Activated gamma-delta T cell (primary cell): ENCODE data around the gene EPHB4.
A peak's percentile ranks its signal among the peaks of the same experiment; 100 is the strongest.
"Not testable (repeated sequence)": the region's sequence is repeated elsewhere in the genome, so short reads cannot be mapped to it uniquely, and the experiment has no call there.

Source experiments
- DNase-seq: peaks from one replicate; lab custom pipeline; 2025; lab: John Stamatoyannopoulos, UW
- total RNA-seq, 2 donors: gene quantifications; one replicate each; lab custom pipeline; 2026; lab: John Stamatoyannopoulos, UW

The EPHB4 gene
- 3.6 to 8.5 reads per million in 2 donors for total RNA-seq

DNA sequence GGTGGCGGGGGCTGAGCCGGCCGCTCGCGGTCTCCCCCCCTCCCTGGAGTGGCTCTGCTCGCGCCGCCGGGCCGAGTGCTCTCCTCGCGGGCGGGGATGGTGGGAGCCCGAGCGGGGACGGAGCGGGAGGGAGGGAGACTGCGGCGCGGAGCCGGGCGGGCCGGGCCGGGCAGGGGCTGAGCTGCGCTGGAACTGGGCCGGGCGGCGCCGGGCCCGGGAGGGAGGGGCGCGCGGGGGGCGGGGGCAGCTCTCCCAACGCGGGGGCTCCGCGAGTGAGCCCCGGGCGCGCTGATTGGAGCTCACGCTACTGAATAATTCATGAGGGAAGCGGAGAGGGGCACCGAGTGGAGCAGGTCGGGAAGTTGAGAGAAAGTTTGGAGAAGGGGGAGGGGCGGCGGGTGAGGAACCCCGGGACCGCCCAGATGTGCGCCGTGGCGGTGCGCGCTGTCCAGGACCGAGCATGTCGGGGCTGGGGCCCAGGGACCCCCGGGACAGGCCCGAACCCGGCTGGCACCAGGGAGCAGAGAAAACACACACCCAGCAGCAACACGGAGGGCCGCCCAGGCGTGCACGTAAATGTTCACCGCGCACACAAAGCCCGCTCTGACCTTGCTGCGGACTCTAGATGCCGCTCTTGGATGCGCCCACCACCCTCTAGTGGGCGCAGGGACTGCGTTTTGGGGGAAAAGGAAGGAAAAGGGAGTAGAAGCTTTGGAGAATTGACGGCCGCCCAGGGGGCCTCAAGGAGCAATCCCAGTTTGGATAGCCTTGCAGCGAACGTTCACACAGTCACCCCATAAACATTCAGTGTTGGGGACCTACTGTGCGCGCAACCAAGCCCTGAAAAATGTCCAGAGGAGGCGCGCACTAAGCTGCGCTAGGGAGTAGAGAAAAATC is at the start of gene EPHB4:
EPHB4 (minus strand) TSS at position 194 of the 897 bp plus-strand sequence. CDS start 493 bp downstream, outside the sequence.
- no peak for DNase-seq

DNA sequence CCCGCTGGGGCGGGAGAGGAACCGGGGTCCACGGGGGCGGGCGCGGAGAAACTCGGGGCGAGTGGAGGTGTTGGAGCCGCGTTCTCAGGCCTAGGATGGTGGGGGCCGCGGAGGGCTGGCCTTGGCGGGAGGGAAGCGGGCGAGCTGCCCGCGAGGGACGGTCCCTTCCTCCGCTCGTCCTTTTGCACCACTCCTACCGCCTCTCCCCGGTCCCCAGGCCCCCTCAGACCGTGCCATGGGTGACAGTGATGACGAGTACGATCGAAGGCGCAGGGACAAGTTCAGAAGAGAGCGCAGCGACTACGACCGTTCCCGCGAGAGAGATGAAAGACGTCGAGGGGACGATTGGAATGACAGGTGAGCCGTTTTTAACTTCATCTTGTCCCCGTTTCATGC is 48.0 kb upstream of the EPHB4 start:
- no peak for DNase-seq

DNA sequence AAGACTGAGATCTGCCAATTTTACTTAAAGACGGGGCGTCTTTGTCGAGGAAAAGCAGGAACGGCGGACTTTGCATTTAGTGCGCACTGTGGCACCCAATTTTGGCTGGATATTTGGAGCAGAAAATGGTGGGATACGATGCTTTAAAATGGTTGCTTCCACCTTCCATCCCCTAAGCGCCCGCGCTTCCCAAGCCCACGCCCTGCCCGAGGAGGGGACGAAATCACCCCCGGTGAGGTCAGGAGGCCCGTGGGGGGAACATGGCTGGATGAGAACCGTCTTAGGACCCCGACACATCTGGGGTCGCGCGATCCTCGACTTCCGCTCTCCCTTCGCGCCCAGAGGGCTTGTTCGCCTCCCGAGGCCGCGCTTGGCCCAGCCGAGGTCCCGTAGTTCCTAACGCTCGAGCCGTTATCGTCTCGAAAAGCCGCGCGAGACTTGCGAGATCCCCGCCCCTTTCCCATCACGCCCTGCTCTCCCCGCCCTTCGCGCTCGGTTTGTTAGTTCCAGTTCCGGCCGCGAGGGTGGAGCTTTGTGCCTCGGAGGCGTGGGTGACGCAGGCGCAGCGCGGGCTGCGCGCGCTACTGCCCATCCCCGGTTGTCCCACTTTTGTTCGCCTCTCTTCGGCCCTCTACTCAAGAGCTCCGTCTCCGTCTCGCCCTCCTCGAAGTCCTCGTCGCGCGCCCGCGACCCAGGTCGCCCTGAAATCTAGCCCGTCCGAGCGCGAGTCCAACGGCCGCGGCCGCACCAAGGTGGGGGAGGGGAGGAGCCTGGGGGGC is 47.4 kb upstream of the EPHB4 start, which contains the start of gene SRRT:
SRRT (plus strand) TSS at position 527 of the 779 bp plus-strand sequence. CDS start 488 bp downstream, outside the sequence.
- DNase-seq, result peak; percentile 88

- DNase-seq, result no peak
Observed at GRCh38 chr7:100874300-100874576, 46.9 kb upstream of the EPHB4 start.

- no peak for DNase-seq
Observed at GRCh38 chr7:100873599-100874299, 46.4 kb upstream of the EPHB4 start.

GRCh38 chr7:100867776-100868485 is 40.6 kb upstream of the EPHB4 start:
- no peak for DNase-seq

- no peak for DNase-seq
Observed at GRCh38 chr7:100867040-100867775, 39.9 kb upstream of the EPHB4 start, which contains the start of gene TRIP6. Gene TRIP6, plus strand, starts transcription at chr7:100867387. Its CDS starts 111 bp downstream, at chr7:100867498.

GRCh38 chr7:100866729-100867039 is 39.4 kb upstream of the EPHB4 start:
- no peak for DNase-seq

DNA sequence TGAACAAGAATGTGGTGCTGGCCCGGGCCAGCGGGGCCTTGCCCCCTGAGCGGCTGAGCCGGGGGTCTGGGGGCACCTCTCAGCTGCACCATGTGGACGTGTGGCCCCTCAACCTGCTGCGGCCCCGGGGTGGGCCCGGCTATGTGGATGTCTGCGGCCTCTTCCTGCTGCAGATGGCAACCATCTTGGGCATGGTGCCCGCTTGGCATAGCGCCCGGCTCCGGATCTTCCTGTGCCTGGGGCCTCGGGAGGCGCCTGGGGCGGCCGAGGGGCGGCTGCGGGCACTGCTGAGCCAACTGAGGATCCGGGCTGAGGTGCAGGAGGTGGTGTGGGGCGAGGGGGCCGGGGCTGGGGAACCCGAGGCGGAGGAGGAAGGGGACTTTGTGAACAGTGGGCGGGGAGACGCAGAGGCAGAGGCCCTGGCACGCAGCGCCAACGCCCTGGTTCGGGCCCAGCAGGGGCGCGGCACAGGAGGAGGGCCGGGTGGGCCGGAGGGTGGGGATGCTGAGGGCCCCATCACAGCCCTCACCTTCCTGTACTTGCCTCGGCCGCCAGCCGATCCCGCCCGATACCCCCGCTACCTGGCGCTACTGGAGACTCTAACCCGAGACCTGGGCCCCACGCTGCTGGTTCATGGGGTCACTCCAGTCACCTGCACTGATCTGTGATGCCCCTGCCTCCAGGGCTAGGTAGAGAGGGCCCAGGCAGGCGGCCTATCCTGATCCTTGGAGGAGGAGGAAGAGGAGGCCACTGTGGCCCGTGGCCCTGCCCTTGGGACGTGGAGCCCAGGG is 38.8 kb upstream of the EPHB4 start:
- DNase-seq, result no peak

- DNase-seq, result no peak
Observed at GRCh38 chr7:100865372-100865911, 38.1 kb upstream of the EPHB4 start.

DNA sequence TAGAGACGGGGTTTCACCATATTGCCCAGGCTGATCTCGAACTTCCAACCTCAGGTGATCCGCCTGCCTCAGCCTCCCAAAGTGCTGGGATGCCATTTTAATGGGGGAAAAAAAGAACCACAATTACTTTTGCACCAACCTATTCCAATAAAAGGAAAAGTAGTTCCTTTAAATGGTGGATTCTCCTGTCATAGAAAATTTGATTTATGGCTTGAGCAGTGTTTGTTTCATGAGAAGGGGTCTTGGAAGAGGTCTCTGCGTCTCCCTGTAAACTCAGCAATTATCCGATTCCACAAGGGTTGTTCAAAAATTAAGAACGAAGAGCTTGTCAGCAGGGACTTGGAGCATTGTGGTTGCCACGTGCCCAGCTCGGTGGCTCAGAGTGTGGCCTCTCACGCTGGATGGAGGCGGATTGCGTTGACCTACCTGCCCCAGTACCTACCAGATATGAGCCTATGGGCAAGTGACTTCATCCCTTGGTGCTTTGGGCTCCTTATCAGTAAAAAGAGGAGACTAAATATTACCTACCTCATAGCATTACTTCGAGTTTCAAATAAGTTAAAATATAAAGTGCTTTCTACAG is 37.0 kb upstream of the EPHB4 start:
- no peak for DNase-seq

- DNase-seq, result no peak
Observed at GRCh38 chr7:100863406-100863950, 36.2 kb upstream of the EPHB4 start.

DNA sequence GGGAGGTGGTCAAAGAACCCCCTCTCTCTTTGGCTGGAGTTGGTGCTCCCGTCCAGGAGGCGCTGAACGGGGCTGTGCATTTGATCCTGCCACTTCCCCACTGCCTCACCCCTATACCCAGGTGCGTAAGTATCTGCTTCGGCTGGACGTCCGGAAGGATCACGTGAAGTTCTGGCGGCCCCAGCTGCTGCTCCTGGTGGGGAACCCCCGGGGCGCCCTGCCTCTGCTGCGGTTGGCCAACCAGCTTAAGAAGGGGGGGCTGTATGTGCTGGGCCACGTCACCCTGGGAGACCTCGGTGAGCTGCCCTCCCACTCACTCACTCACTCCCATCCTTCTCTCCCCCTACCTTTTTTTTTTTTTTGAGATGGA is 34.3 kb upstream of the EPHB4 start:
- no peak for DNase-seq

GRCh38 chr7:100860702-100861615 is 33.6 kb upstream of the EPHB4 start:
- DNase-seq, result no peak

GRCh38 chr7:100859856-100860255 is 32.5 kb upstream of the EPHB4 start:
- no peak for DNase-seq

GRCh38 chr7:100856871-100857282 is 29.6 kb upstream of the EPHB4 start:
- no peak for DNase-seq

GRCh38 chr7:100855515-100855914 is 28.2 kb upstream of the EPHB4 start:
- DNase-seq, result no peak

DNA sequence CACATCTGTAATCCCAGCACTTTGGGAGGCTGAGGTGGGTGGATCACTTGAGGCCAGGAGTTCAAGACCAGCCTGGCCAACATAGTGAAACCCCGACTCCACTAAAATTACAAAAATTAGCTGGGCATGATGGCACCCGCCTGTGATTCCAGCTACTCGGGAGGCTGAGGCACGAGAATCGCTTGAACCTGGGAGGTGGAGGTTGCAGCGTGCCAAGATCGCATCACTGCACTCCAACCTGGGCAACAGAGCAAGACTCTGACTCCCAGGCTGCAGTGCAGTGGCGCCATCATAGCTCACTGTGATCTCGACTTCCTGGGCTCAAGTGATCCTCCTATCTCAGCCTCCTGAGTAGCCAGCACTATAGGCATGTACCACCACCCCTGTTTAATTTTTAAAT is 27.6 kb upstream of the EPHB4 start:
- not testable (repeated sequence) for DNase-seq
